Mucosa of rectum (tissue), 2 donors: ENCODE measurements around the gene DCTN3.
A peak's percentile ranks its signal among the peaks of the same experiment; 100 is the strongest.

Experiments
- H3K27ac ChIP-seq, 2 donors: one replicate each; pipeline ENCODE4 v1.7.0; 2013; ENCODE audit warnings: inconsistent platforms in 2 of 2, low read depth in 2 of 2, low read length in 2 of 2
- H3K27me3 ChIP-seq, 2 donors: one replicate each; pipeline ENCODE4 v1.7.0; 2013; ENCODE audit warnings: low read length in 2 of 2; ENCODE audit not compliant: control insufficient read depth in 2 of 2, insufficient read depth in 2 of 2
- H3K36me3 ChIP-seq, 2 donors: one replicate each; pipeline ENCODE4 v1.7.0; 2013; ENCODE audit warnings: low read length in 2 of 2; ENCODE audit not compliant: control insufficient read depth in 2 of 2, insufficient read depth in 2 of 2
- H3K4me1 ChIP-seq, 2 donors: one replicate each; pipeline ENCODE4 v1.7.0; 2013; ENCODE audit warnings: low read length in 2 of 2, mild to moderate bottlenecking in 1 of 2; ENCODE audit not compliant: control insufficient read depth in 2 of 2, insufficient read depth in 2 of 2
- H3K4me3 ChIP-seq, 2 donors: one replicate each; pipeline ENCODE4 v1.7.0; 2013; ENCODE audit warnings: low read length in 2 of 2
- H3K9ac ChIP-seq, 2 donors: one replicate each; pipeline ENCODE4 v1.7.0; 2013; ENCODE audit warnings: low read length in 2 of 2, low read depth in 1 of 2, mild to moderate bottlenecking in 1 of 2
- H3K9me3 ChIP-seq, 2 donors: one replicate each; pipeline ENCODE4 v1.7.0; 2013; ENCODE audit warnings: low read length in 2 of 2; ENCODE audit not compliant: control insufficient read depth in 2 of 2
- donor health status: healthy.
- donor health status: Normal muscosa, but diverticular disease.

Gene DCTN3

GRCh38 chr9:34624475-34625185 lies 4.3 kb upstream of the DCTN3 start:
- peaks cover 64 to 68% of the 10 kb centered on the region in 2 donors for H3K27me3 ChIP-seq
- peaks cover 10 to 15% of the 10 kb centered on the region in 2 donors for H3K4me1 ChIP-seq
- no peak overlapping the region for H3K4me3 ChIP-seq

GRCh38 chr9:34623374-34624235 lies 3.3 kb upstream of the DCTN3 start:
- Histone ChIP-seq H3K4me3 (no peak overlapping the region), H3K9me3 (peaks cover 0 to 2% of the 10 kb centered on the region in 2 donors), H3K27me3 (peaks cover 58 to 62% of the 10 kb centered on the region in 2 donors), H3K9ac (no peak overlapping the region), H3K27ac (no peak overlapping the region), H3K36me3 (peaks cover 0 to 1% of the 10 kb centered on the region in 2 donors), H3K4me1 (peaks cover 14 to 19% of the 10 kb centered on the region in 2 donors)

More at GRCh38 chr9:34624475-34625185, 4.3 kb upstream of the DCTN3 start:
- no peaks in the 10 kb centered on the region for H3K36me3 ChIP-seq
- no peak overlapping the region for H3K9ac ChIP-seq
- peaks cover 0 to 2% of the 10 kb centered on the region in 2 donors for H3K9me3 ChIP-seq
- H3K27ac ChIP-seq, result no peak overlapping the region

- Histone ChIP-seq H3K27me3 (no peaks in the 10 kb centered on the region), H3K9ac (no peak overlapping the region), H3K4me1 (peaks cover 28 to 29% of the 10 kb centered on the region in 2 donors), H3K36me3 (peaks cover 35 to 38% of the 10 kb centered on the region in 2 donors), H3K27ac (no peak overlapping the region), H3K4me3 (no peak overlapping the region), H3K9me3 (no peaks in the 10 kb centered on the region)
These were observed 5.2 kb downstream of the DCTN3 start for GRCh38 chr9:34615132-34615531.

GRCh38 chr9:34612788-34613390 lies 7.4 kb downstream of the DCTN3 start:
- H3K27ac ChIP-seq, result peak overlapping the region in 1 of 2 donors; percentile 68
- peaks cover 21% of the 10 kb centered on the region in 2 donors for H3K4me1 ChIP-seq
- peak overlapping the region; percentile 81 to 97 for H3K9ac ChIP-seq

GRCh38 chr9:34611811-34612787 lies 8.2 kb downstream of the DCTN3 start, which contains the start of gene RPP25L:
Gene RPP25L, minus strand, starts transcription at chr9:34612097. Its CDS starts 801 bp downstream, at chr9:34611296.
- Histone ChIP-seq H3K27me3 (no peaks in the 10 kb centered on the region), H3K4me3 (peak within 1 kb of the TSS; percentile 92), H3K36me3 (peaks cover 20 to 26% of the 10 kb centered on the region in 2 donors), H3K27ac (peak within 1 kb of the TSS; percentile 74), H3K4me1 (peaks cover 21 to 24% of the 10 kb centered on the region in 2 donors), H3K9ac (peak within 1 kb of the TSS; percentile 97 to 99), H3K9me3 (no peaks in the 10 kb centered on the region)

More at GRCh38 chr9:34612788-34613390, 7.4 kb downstream of the DCTN3 start:
- Histone ChIP-seq H3K4me3 (peak overlapping the region; percentile 92), H3K36me3 (peaks cover 27 to 34% of the 10 kb centered on the region in 2 donors), H3K9me3 (no peaks in the 10 kb centered on the region), H3K27me3 (no peaks in the 10 kb centered on the region)

- peak overlapping the region; percentile 97 to 99 for H3K9ac ChIP-seq
- no peaks in the 10 kb centered on the region for H3K9me3 ChIP-seq
- H3K4me3 ChIP-seq, result peak overlapping the region; percentile 92
- H3K36me3 ChIP-seq, result peaks cover 12 to 20% of the 10 kb centered on the region in 2 donors
- peak overlapping the region; percentile 74 for H3K27ac ChIP-seq
- no peaks in the 10 kb centered on the region for H3K27me3 ChIP-seq
- peaks cover 21 to 25% of the 10 kb centered on the region in 2 donors for H3K4me1 ChIP-seq
These were observed 9.0 kb downstream of the DCTN3 start for GRCh38 chr9:34611251-34611810.

GRCh38 chr9:34610434-34611206 lies 9.7 kb downstream of the DCTN3 start:
- peaks cover 21 to 25% of the 10 kb centered on the region in 2 donors for H3K4me1 ChIP-seq
- H3K4me3 ChIP-seq, result peak overlapping the region; percentile 92
- H3K9ac ChIP-seq, result peak overlapping the region in 1 of 2 donors; percentile 97
- no peaks in the 10 kb centered on the region for H3K9me3 ChIP-seq
- H3K27ac ChIP-seq, result no peak overlapping the region
- no peaks in the 10 kb centered on the region for H3K27me3 ChIP-seq
- H3K36me3 ChIP-seq, result peaks cover 12 to 14% of the 10 kb centered on the region in 2 donors

- Histone ChIP-seq H3K4me3 (no peak overlapping the region), H3K4me1 (peaks cover 12 to 18% of the 10 kb centered on the region in 2 donors), H3K27me3 (peaks cover 0 to 4% of the 10 kb centered on the region in 2 donors), H3K36me3 (no peaks in the 10 kb centered on the region), H3K9ac (no peak overlapping the region), H3K27ac (no peak overlapping the region), H3K9me3 (no peaks in the 10 kb centered on the region)
These were observed 13.0 kb downstream of the DCTN3 start for GRCh38 chr9:34607331-34607730.
